HG03442 (cell line): Measurements from ENCODE around the gene MYL10.

Source experiments
- ATAC-seq: cut with Tn5 transposase; IDR thresholded peaks from one replicate; pipeline ENCODE4 v1.9.1; 2021; ENCODE audit warnings: mild to moderate bottlenecking, moderate library complexity; ENCODE audit not compliant: unreplicated experiment

The MYL10 gene

DNA sequence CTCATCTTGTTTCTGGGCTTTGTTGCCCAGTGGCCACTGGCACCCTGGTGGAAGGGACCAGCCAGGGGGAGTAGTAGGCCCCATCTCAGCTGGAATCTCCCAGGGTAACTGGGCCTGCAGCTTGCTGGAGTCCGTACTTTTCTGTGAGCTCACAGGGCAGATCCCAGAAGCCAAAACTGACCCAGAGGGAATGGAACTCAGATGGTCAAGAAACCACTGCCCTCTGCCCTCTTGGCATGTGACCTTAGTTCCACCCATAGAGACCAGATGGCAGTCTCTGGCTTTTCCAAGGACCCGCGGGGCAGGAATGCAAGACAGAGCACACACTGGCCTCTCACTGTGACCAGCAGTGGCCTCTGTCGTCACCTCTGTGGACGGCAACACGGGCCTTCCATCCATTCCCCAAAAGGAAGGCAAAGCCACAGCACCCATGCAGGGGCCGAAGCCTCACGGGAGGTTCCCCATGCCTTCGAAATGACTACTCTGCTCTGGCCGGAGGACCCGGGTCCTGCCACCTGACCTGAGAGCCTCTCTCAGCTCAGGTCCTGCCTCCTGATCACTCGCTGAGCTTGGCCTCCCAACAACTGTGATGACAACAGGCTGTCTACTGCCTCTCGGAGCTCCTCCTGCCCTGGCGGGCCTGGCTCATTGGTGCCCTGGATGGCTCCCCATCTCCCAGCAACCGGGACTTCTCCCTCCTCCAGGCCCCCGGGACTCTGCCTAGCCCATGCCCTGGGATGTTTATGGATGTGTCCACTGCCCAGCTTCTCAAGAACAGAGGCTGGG lies 29.9 kb downstream of the MYL10 start:
- ATAC-seq, result no peak

DNA sequence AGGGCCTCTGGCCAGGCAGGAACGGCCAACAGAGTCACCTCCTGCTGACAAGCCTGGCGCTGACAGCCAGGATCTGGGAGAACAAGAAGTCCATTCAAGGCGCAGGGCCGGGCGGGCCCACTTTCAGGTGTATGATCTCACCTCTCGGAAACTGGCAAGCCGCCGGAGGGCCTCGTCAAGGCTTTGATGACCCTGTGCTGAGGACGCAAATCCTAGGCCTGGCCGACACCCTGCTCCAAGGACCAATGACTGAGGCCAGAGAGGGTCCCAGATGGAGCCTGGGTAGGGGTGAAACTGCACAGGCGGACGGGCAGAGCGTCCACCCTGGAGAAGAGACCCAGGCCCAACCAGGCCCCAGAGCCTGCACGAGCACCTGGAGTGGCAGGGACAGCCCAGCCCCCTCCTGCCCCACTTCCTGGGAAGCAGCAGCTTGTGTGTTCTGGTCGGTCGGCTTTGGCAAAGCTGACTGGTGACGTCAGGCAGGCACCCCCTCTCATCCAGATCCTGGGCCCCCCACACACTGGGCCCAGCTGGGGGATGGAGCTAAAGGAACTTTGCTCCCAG lies 30.6 kb downstream of the MYL10 start:
- no peak for ATAC-seq

DNA sequence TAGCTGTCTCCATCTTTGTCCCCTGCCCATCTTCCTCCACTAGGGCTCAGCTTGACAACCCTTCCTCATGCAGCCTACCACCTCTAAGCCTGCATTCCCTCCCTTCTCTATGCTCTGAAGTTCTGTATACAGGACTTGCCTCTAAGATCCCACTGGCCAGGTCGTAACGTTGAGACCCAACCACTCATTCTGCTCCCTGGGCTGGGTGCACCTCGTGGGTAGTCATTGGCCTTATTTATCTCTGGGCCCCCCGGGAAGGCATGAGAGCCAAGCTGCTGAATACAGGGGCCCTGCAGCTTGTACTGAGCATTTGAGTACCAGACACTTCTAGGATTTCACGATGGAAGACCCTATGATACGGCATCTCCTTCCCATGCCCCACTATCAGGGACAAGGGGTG lies 31.2 kb downstream of the MYL10 start:
- ATAC-seq, result no peak

DNA sequence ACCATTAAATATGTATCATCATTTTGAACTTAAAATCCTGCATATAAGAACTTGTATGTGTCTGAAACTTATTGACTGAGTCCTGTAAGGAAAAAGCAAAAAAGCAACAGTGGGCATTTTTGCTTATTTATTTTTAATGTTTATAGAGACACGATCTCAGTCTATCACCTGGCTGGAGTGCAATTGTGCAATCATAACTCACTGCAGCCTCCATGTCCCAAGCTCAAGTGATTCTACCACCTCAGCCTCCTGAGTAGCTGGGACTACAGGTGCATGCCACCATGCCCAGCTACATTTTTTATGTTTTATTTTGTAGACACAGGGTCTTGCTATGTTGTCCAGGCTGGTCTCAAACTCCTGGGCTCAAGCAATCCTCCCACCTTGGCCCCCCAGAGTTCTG lies 32.2 kb downstream of the MYL10 start:
- no peak for ATAC-seq

DNA sequence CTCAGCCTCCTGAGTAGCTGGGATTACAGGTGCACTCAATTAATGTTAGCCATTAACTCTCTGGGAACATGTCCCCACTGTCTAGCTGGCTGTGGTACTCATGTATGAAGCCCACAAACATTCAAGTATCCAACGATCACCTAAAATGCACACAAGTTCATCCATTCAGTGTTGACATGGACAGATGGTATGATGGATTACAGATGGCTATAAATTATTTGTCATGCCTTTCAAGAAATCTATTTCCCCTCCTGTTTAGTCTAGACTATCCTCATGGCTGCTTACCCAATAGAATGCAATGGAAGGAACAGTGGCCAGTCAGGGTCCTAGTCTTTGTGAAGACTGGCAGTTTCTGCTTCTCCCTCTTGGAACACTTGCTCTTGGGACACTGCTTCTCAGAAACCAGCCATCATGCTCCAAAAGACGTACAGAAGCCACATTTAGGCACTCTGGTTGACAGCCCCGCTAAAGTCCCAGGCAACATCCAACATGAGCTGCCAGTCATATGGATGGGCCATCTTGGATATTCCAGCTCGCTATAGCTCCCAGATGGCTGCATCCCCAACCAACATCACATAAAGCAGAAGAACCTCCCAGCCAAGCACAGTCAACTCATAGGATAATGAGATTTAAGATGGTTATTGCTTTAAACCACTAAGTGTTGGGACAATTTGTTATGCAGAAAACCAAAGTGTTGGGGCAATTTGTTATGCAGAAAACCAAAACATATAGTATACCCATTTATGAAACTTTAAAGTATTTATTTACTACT lies 33.1 kb downstream of the MYL10 start:
- ATAC-seq, result no peak

DNA sequence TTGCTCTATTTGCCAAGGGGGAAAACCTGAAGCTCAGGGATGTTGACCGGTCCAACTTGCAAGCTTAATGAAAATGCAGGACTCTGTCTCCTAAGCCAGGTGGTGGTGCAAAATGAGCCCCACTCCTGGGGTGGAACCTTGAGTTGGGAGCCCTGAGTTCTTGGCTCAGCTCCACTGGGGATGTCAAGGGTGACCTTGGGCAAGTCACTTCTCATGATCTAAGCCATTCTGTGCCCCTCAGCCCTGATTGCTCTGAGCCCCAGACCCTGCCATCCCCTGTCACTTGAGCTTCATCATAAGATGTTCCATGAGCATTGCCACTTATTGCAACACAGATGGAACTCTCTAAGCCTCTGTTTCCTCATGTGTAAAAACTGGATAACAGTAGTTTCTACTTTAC lies 33.9 kb downstream of the MYL10 start:
- no peak for ATAC-seq

- no peak for ATAC-seq
Observed at GRCh38 chr7:101594790-101595189, 34.3 kb downstream of the MYL10 start.

DNA sequence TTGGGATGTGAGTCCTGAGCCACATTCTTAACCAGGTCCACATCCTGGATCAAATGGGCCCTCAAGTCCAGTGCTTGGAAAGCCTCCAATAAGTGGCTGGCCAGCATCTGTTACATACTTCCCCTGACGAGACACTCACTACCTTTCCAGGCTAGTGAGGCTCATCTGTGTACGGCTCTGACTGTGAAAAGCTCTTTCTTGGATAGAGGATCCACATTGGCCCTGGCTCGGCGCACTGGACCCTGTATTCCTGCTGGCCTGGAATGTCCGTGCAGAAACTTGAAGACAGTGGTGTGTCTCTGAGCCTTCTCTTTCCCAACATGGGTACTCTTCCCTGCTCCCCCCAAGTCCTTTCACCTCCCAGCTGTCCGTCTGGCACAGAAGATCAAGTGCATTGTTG lies 35.5 kb downstream of the MYL10 start:
- ATAC-seq, result no peak

GRCh38 chr7:101591504-101591903 lies 37.6 kb downstream of the MYL10 start:
- ATAC-seq, result no peak

- ATAC-seq, result no peak
Observed at GRCh38 chr7:101590663-101591435, 38.2 kb downstream of the MYL10 start.

GRCh38 chr7:101589976-101590662 lies 39.0 kb downstream of the MYL10 start:
- no peak for ATAC-seq

DNA sequence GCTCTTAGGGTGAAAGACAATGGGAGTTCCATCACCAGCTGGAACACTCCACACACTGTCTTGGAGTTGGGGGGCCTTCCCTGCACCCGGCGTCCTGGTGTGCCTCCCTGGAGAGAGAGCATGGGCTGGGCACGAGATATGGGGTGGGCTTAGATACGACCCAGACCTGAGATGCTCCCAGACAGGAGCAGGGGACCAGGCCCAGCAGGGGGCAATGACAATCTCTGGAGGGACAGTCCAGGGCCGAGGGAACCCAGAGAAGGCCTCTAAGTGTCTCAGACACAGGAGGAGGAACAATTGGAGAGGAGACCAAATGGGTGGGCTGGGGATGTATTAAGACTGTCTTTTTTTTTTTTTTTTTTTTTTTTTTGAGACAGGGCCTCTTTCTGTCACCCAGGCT lies 40.0 kb downstream of the MYL10 start:
- ATAC-seq, result no peak

DNA sequence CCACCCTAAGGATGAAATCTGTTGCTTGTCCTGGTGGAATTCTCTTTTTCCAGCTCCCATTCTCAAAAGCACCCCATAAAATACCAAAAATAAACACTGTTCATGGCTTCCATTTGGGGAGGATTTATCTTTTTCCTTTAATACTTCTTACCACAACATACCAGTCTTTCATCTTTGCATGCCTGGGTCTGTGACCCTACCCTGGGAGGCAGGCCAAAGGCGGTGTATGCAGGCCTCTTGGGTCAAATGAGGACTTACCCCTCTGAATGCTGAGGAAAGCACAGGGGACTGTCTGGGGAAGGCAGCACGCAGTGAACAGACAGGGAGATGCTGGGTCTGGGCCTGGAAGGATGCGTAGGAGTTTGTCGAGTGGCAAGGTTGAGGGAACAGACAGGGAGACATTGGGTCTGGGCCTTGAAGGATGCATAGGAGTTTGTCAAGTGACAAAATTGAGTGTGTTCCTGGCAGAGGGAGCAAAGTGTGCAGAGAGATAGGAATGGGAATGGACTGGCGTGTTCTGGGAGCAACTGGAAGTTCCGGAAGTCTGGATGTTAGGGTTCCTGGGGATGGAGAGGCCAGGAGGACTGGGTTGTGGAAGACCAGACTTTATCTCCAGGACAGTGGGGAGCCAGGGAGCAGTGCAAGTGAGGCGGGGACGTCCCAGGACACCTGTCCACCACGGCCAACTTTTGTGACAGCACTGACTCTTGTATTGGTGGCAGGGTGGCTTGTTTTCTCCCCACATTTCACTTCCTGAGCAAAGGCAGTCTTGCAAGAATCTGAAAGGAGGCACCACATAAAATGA lies 40.8 kb downstream of the MYL10 start:
- ATAC-seq, result no peak

GRCh38 chr7:101586906-101587677 lies 42.0 kb downstream of the MYL10 start:
- no peak for ATAC-seq

- no peak for ATAC-seq
Observed at GRCh38 chr7:101586078-101586905, 42.8 kb downstream of the MYL10 start.

DNA sequence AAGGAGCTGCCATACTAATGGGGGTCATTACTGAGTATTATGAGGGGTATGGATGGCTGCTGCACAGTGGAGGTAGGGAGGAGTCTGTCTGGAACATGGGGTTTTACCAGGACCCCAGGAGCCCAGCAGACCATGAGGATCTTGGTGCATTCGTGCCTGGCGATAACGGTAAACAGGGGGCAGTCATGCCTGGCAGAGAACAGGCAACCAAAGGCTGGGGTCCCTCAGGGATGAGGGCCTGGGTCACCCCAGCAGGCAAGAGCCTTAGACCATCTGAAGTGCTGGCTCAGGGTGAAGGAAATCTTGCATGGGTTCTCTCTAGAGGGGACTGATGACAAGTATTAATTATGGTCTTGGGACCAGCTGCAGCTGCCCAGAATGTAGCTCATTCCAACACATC lies 46.1 kb downstream of the MYL10 start:
- no peak for ATAC-seq

- no peak for ATAC-seq
Observed at GRCh38 chr7:101581891-101582290, 47.2 kb downstream of the MYL10 start.

DNA sequence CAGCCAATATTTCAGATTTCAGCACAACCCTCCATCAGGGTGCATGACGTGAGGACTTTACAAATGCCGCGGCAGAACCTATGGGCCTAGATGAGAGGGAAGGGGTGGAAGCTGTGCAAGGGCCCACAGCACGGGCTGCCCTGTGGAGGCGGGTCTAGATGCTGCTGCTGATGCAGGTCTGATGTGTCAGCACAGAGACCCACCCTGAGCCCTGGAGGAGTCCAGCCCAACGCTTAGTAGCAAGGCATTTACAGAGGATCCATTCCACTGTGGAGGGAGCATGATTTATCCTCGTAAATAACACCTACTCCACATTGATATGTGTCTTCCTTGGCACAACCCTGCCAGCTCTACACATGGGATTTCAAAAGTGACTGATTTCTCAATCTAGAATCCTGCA lies 48.5 kb downstream of the MYL10 start:
- no peak for ATAC-seq
